A549 (cell line): ENCODE results near the gene USP32. TPM values are rescaled to one million over a fixed set of nuclear protein-coding genes. Genes with fewer than 3 reads are reported as not detected.

ENCODE experiments used
- ATAC-seq, 2 experiments: fragments of 200-7000 bp in 1 of 2; fragments of >200 bp in 1 of 2; cut with Nextera tagmentation in 1 of 2; cut with Tn5 transposase in 1 of 2; 3 replicates each; pipeline versions ENCODE4 v1.8.0 to v1.9.1; 2018 to 2020; ENCODE audit warnings: mild to moderate bottlenecking in 1 of 2, moderate library complexity in 1 of 2
- CTCF ChIA-PET: fragments of 300-600 bp; sonication (Branson Sonifier 250); formaldehyde crosslinking; extraction: SDS; loops from one replicate; lab custom pipeline; 2021; ENCODE audit warnings: antibody characterized with exemption, inconsistent platforms; lab: Yijun Ruan, JAX
- POLR2A ChIA-PET: fragments of 350-600 bp; formaldehyde crosslinking; extraction: SDS; loops from one replicate; lab custom pipeline; 2021; ENCODE audit warnings: antibody characterized with exemption, inconsistent platforms; lab: Yijun Ruan, JAX
- DNase-seq, 2 experiments: peaks; one replicate each; pipeline versions ENCODE4 v3.0.0 to v3.0.0-alpha.2; 2011 to 2016; ENCODE audit warnings: low read depth in 1 of 2, low spot score in 1 of 2
- FAIRE-seq: peaks from 2 replicates; lab custom pipeline; 2011; peaks lifted over from hg19 to GRCh38; lab: Jason Lieb, UNC
- H3K27ac ChIP-seq, 2 experiments: fragments of >200 bp; sonication (Bioruptor Twin); formaldehyde crosslinking; 3 replicates each; pipeline ENCODE4 v1.5.1; 2016 to 2017
- H3K4me1 ChIP-seq: fragments of >200 bp; sonication (Bioruptor Twin); formaldehyde crosslinking; 3 replicates; pipeline ENCODE4 v1.6.1; 2016
- H3K4me2 ChIP-seq: fragments of >200 bp; sonication (Bioruptor Twin); formaldehyde crosslinking; 3 replicates; pipeline ENCODE4 v1.6.1; 2016
- H3K4me3 ChIP-seq: fragments of >200 bp; sonication (Bioruptor Twin); formaldehyde crosslinking; 3 replicates; pipeline ENCODE4 v1.5.1; 2016
- H3K9me3 ChIP-seq: fragments of >200 bp; sonication (Bioruptor Twin); formaldehyde crosslinking; 3 replicates; pipeline ENCODE4 v1.6.1; 2016
- BHLHE40 ChIP-seq: IDR thresholded peaks from 2 replicates; pipeline ENCODE4 v1.6.1; 2012; ENCODE audit warnings: low read depth, low read length, inconsistent platforms
- CBX8 ChIP-seq: fragments of 200-600 bp; sonication (generic); IDR thresholded peaks from 2 replicates; pipeline ENCODE4 v1.6.1; 2016
- CHD2 ChIP-seq: fragments of 150-350 bp; IDR thresholded peaks from 2 replicates; pipeline ENCODE4 v1.6.1; 2014; ENCODE audit warnings: low read length; ENCODE audit not compliant: partially characterized antibody
- EHF ChIP-seq: fragments of 250-450 bp; sonication (Bioruptor Pico); IDR thresholded peaks from 2 replicates; pipeline ENCODE4 v1.5.0; 2020; ENCODE audit warnings: mild to moderate bottlenecking
- EHMT2 ChIP-seq: fragments of 200-600 bp; sonication (generic); IDR thresholded peaks from 2 replicates; pipeline ENCODE4 v1.6.1; 2016; ENCODE audit warnings: antibody characterized with exemption, low read depth, mild to moderate bottlenecking, moderate library complexity
- ESRRA ChIP-seq: fragments of 150-350 bp; IDR thresholded peaks from 2 replicates; pipeline ENCODE4 v1.6.1; 2014; ENCODE audit warnings: mild to moderate bottlenecking, low read length, borderline replicate concordance
- FOSB ChIP-seq: fragments of 250-450 bp; sonication (Bioruptor Pico); IDR thresholded peaks from 2 replicates; pipeline ENCODE4 v1.5.0; 2020; ENCODE audit warnings: mild to moderate bottlenecking, moderate library complexity
- FOSL2 ChIP-seq, 2 experiments: fragments of 450-650 bp in 1 of 2; fragments of >200 bp in 1 of 2; sonication (Bioruptor Twin) in 1 of 2; formaldehyde crosslinking; IDR thresholded peaks; 2 replicates each; pipeline versions ENCODE4 v1.5.0 to v1.6.1; 2016 to 2020; ENCODE audit warnings: mild to moderate bottlenecking in 1 of 2, moderate library complexity in 1 of 2
- GATA3 ChIP-seq: IDR thresholded peaks from 2 replicates; pipeline ENCODE4 v1.6.1; 2012; ENCODE audit warnings: borderline replicate concordance
- HOXB13 ChIP-seq: fragments of 250-450 bp; sonication (Bioruptor Pico); IDR thresholded peaks from 2 replicates; pipeline ENCODE4 v1.5.0; 2020; ENCODE audit warnings: low read depth, mild to moderate bottlenecking, moderate library complexity
- JUN ChIP-seq, 2 experiments: fragments of >200 bp; sonication (Bioruptor Twin); formaldehyde crosslinking; IDR thresholded peaks; 2 replicates in 1 of 2; 3 replicates in 1 of 2; pipeline ENCODE4 v1.6.1; 2016 to 2017
- JUNB ChIP-seq: fragments of >200 bp; sonication (Bioruptor Twin); formaldehyde crosslinking; IDR thresholded peaks from 2 replicates; pipeline ENCODE4 v1.6.1; 2016
- KDM5A ChIP-seq: fragments of 200-600 bp; sonication (generic); IDR thresholded peaks from 2 replicates; pipeline ENCODE4 v1.6.1; 2016; ENCODE audit warnings: antibody characterized with exemption, mild to moderate bottlenecking
- MAZ ChIP-seq: fragments of 150-350 bp; IDR thresholded peaks from 2 replicates; pipeline ENCODE4 v1.6.1; 2014; ENCODE audit warnings: antibody characterized with exemption, low read depth, low read length, borderline replicate concordance
- MYC ChIP-seq: IDR thresholded peaks from 2 replicates; pipeline ENCODE4 v1.6.1; 2012; ENCODE audit warnings: mild to moderate bottlenecking, inconsistent platforms, low read length, improper control_type of control experiment, borderline replicate concordance
- NFE2L2 ChIP-seq: fragments of 150-350 bp; conservative IDR thresholded peaks from 2 replicates; pipeline ENCODE4 v1.6.1; 2014; ENCODE audit warnings: low read length
- NR3C1 ChIP-seq: fragments of >200 bp; sonication (Bioruptor Twin); formaldehyde crosslinking; IDR thresholded peaks from 3 replicates; pipeline ENCODE4 v1.6.1; 2017
- POLR2A ChIP-seq: IDR thresholded peaks from 2 replicates; pipeline ENCODE4 v1.6.1; 2012; ENCODE audit warnings: mild to moderate bottlenecking, low read length
- TFCP2L1 ChIP-seq: fragments of 250-450 bp; sonication (Bioruptor Pico); IDR thresholded peaks from 2 replicates; pipeline ENCODE4 v1.5.0; 2021; ENCODE audit warnings: mild to moderate bottlenecking
- TP53 ChIP-seq: fragments of 250-450 bp; sonication (Bioruptor Pico); IDR thresholded peaks from 2 replicates; pipeline ENCODE4 v1.5.0; 2021; ENCODE audit warnings: mild to moderate bottlenecking, moderate library complexity
- ZFP36 ChIP-seq: fragments of 450-650 bp; IDR thresholded peaks from 2 replicates; pipeline ENCODE4 v1.6.1; 2014; ENCODE audit warnings: borderline replicate concordance; ENCODE audit not compliant: partially characterized antibody
- ZSCAN20 ChIP-seq: fragments of 250-450 bp; sonication (Bioruptor Pico); IDR thresholded peaks from 2 replicates; pipeline ENCODE4 v1.8.0; 2022; ENCODE audit warnings: mild to moderate bottlenecking, moderate library complexity
- WGBS: methylation state at CpG from one replicate; pipeline ENCODE4 v1.1.6; 2017; ENCODE audit errors: missing lambda C conversion rate; 5-methylcytosine and 5-hydroxymethylcytosine counted together
- polyA plus RNA-seq, 4 experiments: library from polyadenylated mRNA; depleted of rRNA in 3 of 4; stranded (reverse); fragments of >200 nt; fragmentation: RNase III in 1 of 4; extraction: RNeasy Plus Mini Kit Qiagen cat#74134 plus additional on column Dnase treatment in 1 of 4; gene quantifications; 2 replicates in 3 of 4; 3 replicates in 1 of 4; pipeline ENCODE4 v1.2.3, GENCODE V29; 2011 to 2017
- TF ChIP-seq, protein P1 (sequence below): fragments of 250-450 bp; sonication (Bioruptor Pico); IDR thresholded peaks from 2 replicates; pipeline ENCODE4 v1.5.0; 2020; ENCODE audit warnings: low read depth, mild to moderate bottlenecking, moderate library complexity
- TF ChIP-seq, protein P2 (sequence below): fragments of 150-350 bp; IDR thresholded peaks from 2 replicates; pipeline ENCODE4 v1.6.1; 2014; ENCODE audit warnings: low read depth, mild to moderate bottlenecking, low read length

Gene USP32
- polyA plus RNA-seq, 2 of the 4 experiments (the other 2 are of a cell fraction), result 35.4 to 52.2 TPM

DNA sequence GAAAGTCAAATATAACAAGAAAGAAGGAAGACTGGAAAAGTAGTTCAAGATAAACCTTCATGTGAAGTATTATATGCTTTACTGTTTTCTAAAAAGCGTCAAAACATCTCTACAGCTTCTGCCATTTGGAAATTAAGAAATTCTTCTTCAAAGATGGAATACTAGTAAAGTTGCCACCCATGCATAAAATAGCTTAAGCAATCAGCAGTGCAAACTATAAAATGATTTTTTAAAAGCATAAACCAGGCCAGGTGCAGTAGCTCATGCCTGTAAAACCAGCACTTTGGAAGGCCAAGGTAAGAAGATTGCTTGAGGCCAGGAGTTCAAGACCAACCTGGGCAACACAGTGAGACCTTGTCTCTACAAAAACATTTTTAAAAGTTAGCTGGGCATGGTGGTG lies 68.2 kb downstream of the USP32 start (continued):
- TF ChIP-seq ZSCAN20 (CRISPR knock-in tag) (no peak), EHF (no peak)

DNA sequence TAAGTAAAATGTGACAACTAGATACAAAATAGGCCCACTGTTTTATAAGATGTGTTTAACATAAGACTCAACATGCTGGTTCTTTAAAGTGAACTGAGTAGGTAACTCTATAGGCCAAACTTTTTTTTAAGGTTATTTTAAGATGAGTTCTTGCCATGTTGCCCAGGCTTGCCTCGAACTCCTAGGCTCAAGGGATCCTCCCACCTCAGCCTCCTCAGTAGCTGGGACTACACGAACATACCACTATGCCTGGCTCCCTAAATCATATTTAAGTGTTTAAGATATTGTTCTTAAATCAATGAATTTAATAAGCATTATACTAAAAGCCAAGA lies 69.9 kb downstream of the USP32 start:
- H3K27ac ChIP-seq, result no peak overlapping the region
- H3K9me3 ChIP-seq, result no peaks in the 10 kb centered on the region
- FAIRE-seq (no peak), DNase-seq (no peak), ATAC-seq (no peak)
- 86% methylated on average over 2 of the region's 2 CpGs for WGBS
- TF ChIP-seq EHMT2 (no peak), GATA3 (no peak), NR3C1 (no peak), FOSB (CRISPR knock-in tag) (no peak), POLR2A (no peak)
- TF ChIP-seq, protein P1, sequence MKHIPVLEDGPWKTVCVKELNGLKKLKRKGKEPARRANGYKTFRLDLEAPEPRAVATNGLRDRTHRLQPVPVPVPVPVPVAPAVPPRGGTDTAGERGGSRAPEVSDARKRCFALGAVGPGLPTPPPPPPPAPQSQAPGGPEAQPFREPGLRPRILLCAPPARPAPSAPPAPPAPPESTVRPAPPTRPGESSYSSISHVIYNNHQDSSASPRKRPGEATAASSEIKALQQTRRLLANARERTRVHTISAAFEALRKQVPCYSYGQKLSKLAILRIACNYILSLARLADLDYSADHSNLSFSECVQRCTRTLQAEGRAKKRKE (CRISPR knock-in tag), result no peak
- H3K4me2 ChIP-seq, result peak overlapping the region; percentile 40
- CTCF ChIA-PET, result no interaction called here
- H3K4me3 ChIP-seq, result no peak overlapping the region
- peaks cover 24% of the 10 kb centered on the region for H3K4me1 ChIP-seq
- POLR2A ChIA-PET, result no interaction called here

DNA sequence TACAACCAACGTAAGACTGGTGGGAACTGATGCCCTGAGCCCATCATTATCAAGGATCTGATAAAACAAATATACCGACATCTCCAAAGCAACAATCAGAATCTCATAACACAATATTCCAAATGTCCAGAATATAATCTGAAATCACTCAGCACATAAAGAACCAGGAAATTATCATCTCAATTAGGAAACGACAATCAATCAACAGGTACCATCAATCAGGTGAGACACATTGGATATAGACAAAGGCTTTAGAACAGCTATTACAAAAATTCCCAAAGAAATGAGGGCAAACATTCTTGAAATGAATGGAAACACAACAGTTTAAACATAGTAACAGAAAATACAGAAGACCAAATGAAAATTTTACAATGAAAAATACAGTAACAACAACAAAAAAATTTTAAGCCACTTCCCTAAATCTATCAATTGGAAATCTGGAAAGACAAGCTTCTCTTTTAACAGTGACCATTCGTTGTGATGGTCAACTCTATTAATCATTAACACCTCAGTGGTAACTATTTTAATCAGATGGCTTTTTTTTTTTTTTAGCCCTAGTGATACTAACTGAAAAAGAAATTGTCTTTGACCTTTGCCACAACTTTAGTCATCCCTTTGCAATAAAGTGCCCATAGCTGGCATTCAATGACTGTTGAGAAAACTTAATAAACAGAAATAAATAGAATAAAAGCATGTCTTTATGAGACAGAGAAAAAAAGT lies 70.4 kb downstream of the USP32 start:
- Histone ChIP-seq H3K4me2 (peak overlapping the region; percentile 40), H3K4me1 (peaks cover 29% of the 10 kb centered on the region)
- ATAC-seq, result no peak
- 70% methylated on average over 4 of the region's 4 CpGs for WGBS
- no peak for TF ChIP-seq TP53 (CRISPR knock-in tag)
- TF ChIP-seq FOSB (CRISPR knock-in tag), result no peak
- no peak for TF ChIP-seq EHMT2
- no peak for TF ChIP-seq TFCP2L1 (CRISPR knock-in tag)
- no peak for TF ChIP-seq MAZ
- no peak for TF ChIP-seq CBX8
- no peak for TF ChIP-seq MYC
- TF ChIP-seq NFE2L2, result no peak
- TF ChIP-seq, protein P2, sequence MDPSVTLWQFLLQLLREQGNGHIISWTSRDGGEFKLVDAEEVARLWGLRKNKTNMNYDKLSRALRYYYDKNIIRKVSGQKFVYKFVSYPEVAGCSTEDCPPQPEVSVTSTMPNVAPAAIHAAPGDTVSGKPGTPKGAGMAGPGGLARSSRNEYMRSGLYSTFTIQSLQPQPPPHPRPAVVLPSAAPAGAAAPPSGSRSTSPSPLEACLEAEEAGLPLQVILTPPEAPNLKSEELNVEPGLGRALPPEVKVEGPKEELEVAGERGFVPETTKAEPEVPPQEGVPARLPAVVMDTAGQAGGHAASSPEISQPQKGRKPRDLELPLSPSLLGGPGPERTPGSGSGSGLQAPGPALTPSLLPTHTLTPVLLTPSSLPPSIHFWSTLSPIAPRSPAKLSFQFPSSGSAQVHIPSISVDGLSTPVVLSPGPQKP, result no peak
- TF ChIP-seq BHLHE40, result no peak
- TF ChIP-seq FOSL2 (IDR thresholded peaks at IDR 0.05), result no peak
- no peak for TF ChIP-seq FOSL2 (CRISPR knock-in tag; IDR thresholded peaks at IDR 0.05)
- TF ChIP-seq HOXB13, result no peak
- no peak for TF ChIP-seq JUNB
- TF ChIP-seq KDM5A, result no peak
- no peak for TF ChIP-seq ZSCAN20 (CRISPR knock-in tag)
- TF ChIP-seq ZFP36, result no peak
- no peak for TF ChIP-seq POLR2A
- no peak for TF ChIP-seq CHD2
- TF ChIP-seq JUN (IDR thresholded peaks at IDR 0.05), result no peak
- TF ChIP-seq ESRRA, result no peak
- TF ChIP-seq, all 56 proteins: peak for 0
- FAIRE-seq (no peak), DNase-seq (no peak)
- Histone ChIP-seq H3K4me3 (no peak overlapping the region), H3K9me3 (no peaks in the 10 kb centered on the region), H3K27ac (no peak overlapping the region)
- ChIA-PET POLR2A (interaction anchor here (1.4 kb wide), 1 partner anchor 70 kb away, joined by 4 read pairs; the partner anchor contains the start of gene USP32), CTCF (interaction anchor here (0.8 kb wide), 1 partner anchor 108 kb away, joined by 5 read pairs; no protein-coding TSS in a partner anchor)
